Measurements from ENCODE around the gene PKP4. TPM values are rescaled to one million over a fixed set of nuclear protein-coding genes. Genes with fewer than 3 reads are reported as not detected.

PKP4 gene
- total RNA-seq, 1 experiment from 2014 or later, result 67.7 TPM

DNA sequence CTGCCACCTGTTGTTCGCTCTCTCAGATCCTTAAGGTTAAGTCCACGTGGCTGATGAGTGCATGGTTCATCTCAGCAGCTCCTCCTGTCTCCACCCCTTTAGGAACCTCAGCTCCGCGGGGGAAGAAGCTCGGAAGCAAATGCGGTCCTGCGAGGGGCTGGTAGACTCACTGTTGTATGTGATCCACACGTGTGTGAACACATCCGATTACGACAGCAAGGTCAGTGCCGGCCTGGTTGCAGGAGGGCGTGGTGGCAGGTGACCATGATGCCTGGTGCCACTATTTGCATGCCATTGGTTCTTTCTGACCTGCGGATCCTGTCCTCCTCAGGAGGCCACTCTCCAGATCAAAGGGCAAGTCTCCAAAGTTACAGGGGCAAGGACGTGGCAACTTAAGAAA is 204.5 kb downstream of the PKP4 start:
- no peak overlapping the region for H3K4me3 ChIP-seq (ENCODE audit: low read depth, low read length, poor library complexity, severe bottlenecking)
- no peaks in the 10 kb centered on the region for H3K27me3 ChIP-seq (replicated peaks; ENCODE audit: insufficient read depth, low read depth, low read length, poor library complexity)
- H3K9me3 ChIP-seq (ENCODE audit: low read depth, low read length, poor library complexity, severe bottlenecking), result no peaks in the 10 kb centered on the region
- no peak for DNase-seq (ENCODE audit: low spot score)
- ChIA-PET CTCF (no interaction called here), POLR2A (ENCODE audit: low non-redundant PET) (no interaction called here)
- no TSS peak for BruUV-seq (replicated peaks)
- intact Hi-C loops (cut with micrococcal nuclease; ENCODE audit: unreplicated experiment), result no loop called here
- peaks cover 7% of the 10 kb centered on the region for H3K4me1 ChIP-seq (ENCODE audit: insufficient read depth, low read length, poor library complexity, severe bottlenecking)
- no peak overlapping the region for H3K27ac ChIP-seq (ENCODE audit: low read depth, low read length, poor library complexity, severe bottlenecking)
- H3K36me3 ChIP-seq (ENCODE audit: insufficient read depth, low read length, poor library complexity, severe bottlenecking), result peaks cover 11% of the 10 kb centered on the region
- TF ChIP-seq EZH2 (IDR thresholded peaks at IDR 0.05; ENCODE audit: borderline replicate concordance, low read depth, low read length, poor library complexity, severe bottlenecking) (no peak), CTCF (conservative IDR thresholded peaks at IDR 0.05; ENCODE audit: low read depth, low read length) (no peak)

- intact Hi-C loops (cut with micrococcal nuclease; ENCODE audit: unreplicated experiment), result no loop called here
- CTCF ChIA-PET, result no interaction called here
- peaks cover 11% of the 10 kb centered on the region for H3K36me3 ChIP-seq (ENCODE audit: insufficient read depth, low read length, poor library complexity, severe bottlenecking)
Measured at GRCh38 chr2:158662421-158662820, 205.7 kb downstream of the PKP4 start.

DNA sequence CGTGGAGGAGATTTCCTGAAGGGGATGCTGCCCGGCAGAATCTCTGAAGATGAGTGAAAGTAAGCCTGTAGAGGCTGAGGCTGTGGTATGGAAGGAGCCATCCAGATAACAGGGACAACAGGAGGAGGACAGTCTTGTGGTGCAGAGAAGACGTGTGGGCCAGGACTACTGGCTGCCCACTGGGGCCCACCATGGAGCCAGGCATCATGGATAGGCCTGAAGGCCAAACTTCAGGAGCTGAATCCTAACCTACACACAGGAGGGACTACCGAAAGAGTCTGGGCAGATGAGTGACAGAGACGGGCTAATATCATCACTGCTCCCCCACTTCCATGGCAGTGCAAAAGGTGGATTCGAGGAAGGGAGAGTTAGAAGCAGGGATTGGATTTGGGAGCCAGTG is 207.0 kb downstream of the PKP4 start:
- no TSS peak for BruUV-seq (replicated peaks)
- Histone ChIP-seq H3K27ac (ENCODE audit: low read depth, low read length, poor library complexity, severe bottlenecking) (no peak overlapping the region), H3K9me3 (ENCODE audit: low read depth, low read length, poor library complexity, severe bottlenecking) (no peaks in the 10 kb centered on the region), H3K4me1 (ENCODE audit: insufficient read depth, low read length, poor library complexity, severe bottlenecking) (peaks cover 7% of the 10 kb centered on the region), H3K4me3 (ENCODE audit: low read depth, low read length, poor library complexity, severe bottlenecking) (no peak overlapping the region), H3K27me3 (replicated peaks; ENCODE audit: insufficient read depth, low read depth, low read length, poor library complexity) (no peaks in the 10 kb centered on the region), H3K36me3 (ENCODE audit: insufficient read depth, low read length, poor library complexity, severe bottlenecking) (peaks cover 11% of the 10 kb centered on the region)
- no peak for DNase-seq (ENCODE audit: low spot score)
- ChIA-PET POLR2A (ENCODE audit: low non-redundant PET) (no interaction called here), CTCF (no interaction called here)
- no peak for TF ChIP-seq CTCF (conservative IDR thresholded peaks at IDR 0.05; ENCODE audit: low read depth, low read length)
- no peak for TF ChIP-seq EZH2 (IDR thresholded peaks at IDR 0.05; ENCODE audit: borderline replicate concordance, low read depth, low read length, poor library complexity, severe bottlenecking)
- intact Hi-C loops (cut with micrococcal nuclease; ENCODE audit: unreplicated experiment), result no loop called here

More at GRCh38 chr2:158662421-158662820, 205.7 kb downstream of the PKP4 start:
- BruUV-seq (replicated peaks), result no TSS peak
- Histone ChIP-seq H3K9me3 (ENCODE audit: low read depth, low read length, poor library complexity, severe bottlenecking) (no peaks in the 10 kb centered on the region), H3K27me3 (replicated peaks; ENCODE audit: insufficient read depth, low read depth, low read length, poor library complexity) (no peaks in the 10 kb centered on the region), H3K27ac (ENCODE audit: low read depth, low read length, poor library complexity, severe bottlenecking) (no peak overlapping the region), H3K4me1 (ENCODE audit: insufficient read depth, low read length, poor library complexity, severe bottlenecking) (peaks cover 7% of the 10 kb centered on the region), H3K4me3 (ENCODE audit: low read depth, low read length, poor library complexity, severe bottlenecking) (no peak overlapping the region)
- DNase-seq (ENCODE audit: low spot score), result no peak
- TF ChIP-seq CTCF (conservative IDR thresholded peaks at IDR 0.05; ENCODE audit: low read depth, low read length), result no peak
- TF ChIP-seq EZH2 (IDR thresholded peaks at IDR 0.05; ENCODE audit: borderline replicate concordance, low read depth, low read length, poor library complexity, severe bottlenecking), result no peak
- POLR2A ChIA-PET (ENCODE audit: low non-redundant PET), result no interaction called here

All from A673 (cell line).